ENCODE results near the gene UNC5C. TPM values are rescaled to one million over a fixed set of nuclear protein-coding genes. Genes with fewer than 3 reads are reported as not detected.

The UNC5C gene
- total RNA-seq, 1 donor from 2014 or later = 0.39 TPM

GRCh38 chr4:95225849-95226248, 322.9 kb downstream of the UNC5C start:
- no peaks in the 10 kb centered on the region for H3K79me2 ChIP-seq (ENCODE audit: low read depth)
- no peaks in the 10 kb centered on the region for H3K36me3 ChIP-seq
- H3K9me3 ChIP-seq (ENCODE audit: low read depth) = no peaks in the 10 kb centered on the region
- peak overlapping the region; percentile 82 for H2AFZ ChIP-seq (replicated peaks)
- Mint-ChIP-seq H3K4me1 (peaks cover 24% of the 10 kb centered on the region), H3K27ac (peak overlapping the region; percentile 77), H3K27me3 (ENCODE audit: insufficient read depth, low read depth) (no peaks in the 10 kb centered on the region), H3K9me3 (peaks cover 2% of the 10 kb centered on the region), H3K36me3 (peaks cover 13% of the 10 kb centered on the region), H3K4me3 (no peak overlapping the region)
- H3K27me3 ChIP-seq = no peaks in the 10 kb centered on the region
- TF ChIP-seq EZH2 (IDR thresholded peaks at IDR 0.05) (no peak), EZH2phosphoT487 (IDR thresholded peaks at IDR 0.05) (no peak), CTCF (IDR thresholded peaks at IDR 0.05) (no peak)
- no peak overlapping the region for H3K4me3 ChIP-seq
- H3K4me1 ChIP-seq = peaks cover 6% of the 10 kb centered on the region
- DNase-seq (ENCODE audit: low spot score) = no peak
- no peak overlapping the region for H3K9ac ChIP-seq
- no peaks in the 10 kb centered on the region for H4K20me1 ChIP-seq (ENCODE audit: low read depth)
- H3F3A ChIP-seq (ENCODE audit: low read depth) = no peaks in the 10 kb centered on the region
- no peak overlapping the region for H3K27ac ChIP-seq
- peak overlapping the region; percentile 22 for H3K4me2 ChIP-seq

- H2AFZ ChIP-seq (replicated peaks) = no peak overlapping the region
- Mint-ChIP-seq H3K27me3 (ENCODE audit: insufficient read depth, low read depth) (no peaks in the 10 kb centered on the region), H3K27ac (no peak overlapping the region), H3K4me1 (peaks cover 27% of the 10 kb centered on the region), H3K9me3 (no peaks in the 10 kb centered on the region), H3K4me3 (no peak overlapping the region), H3K36me3 (peaks cover 21% of the 10 kb centered on the region)
- H3K9me3 ChIP-seq (ENCODE audit: low read depth) = no peaks in the 10 kb centered on the region
- TF ChIP-seq CTCF (IDR thresholded peaks at IDR 0.05) = no peak
- no peak for TF ChIP-seq EZH2phosphoT487 (IDR thresholded peaks at IDR 0.05)
- no peak for DNase-seq (ENCODE audit: low spot score)
- H3K4me1 ChIP-seq = peaks cover 6% of the 10 kb centered on the region
- no peak overlapping the region for H3K4me2 ChIP-seq
- H3K9ac ChIP-seq = no peak overlapping the region
- no peaks in the 10 kb centered on the region for H4K20me1 ChIP-seq (ENCODE audit: low read depth)
- no peaks in the 10 kb centered on the region for H3K36me3 ChIP-seq
- no peak overlapping the region for H3K4me3 ChIP-seq
- H3K27me3 ChIP-seq = no peaks in the 10 kb centered on the region
- H3F3A ChIP-seq (ENCODE audit: low read depth) = no peaks in the 10 kb centered on the region
- no peak overlapping the region for H3K27ac ChIP-seq
- H3K79me2 ChIP-seq (ENCODE audit: low read depth) = no peaks in the 10 kb centered on the region
Observed at GRCh38 chr4:95224402-95224801, 324.4 kb downstream of the UNC5C start.

- no peak overlapping the region for H3K27ac Mint-ChIP-seq
Observed at GRCh38 chr4:95220205-95221175, 328.3 kb downstream of the UNC5C start.

More at GRCh38 chr4:95220205-95221175, 328.3 kb downstream of the UNC5C start:
- no peak for TF ChIP-seq CTCF (IDR thresholded peaks at IDR 0.05)
- no peak for TF ChIP-seq EZH2 (IDR thresholded peaks at IDR 0.05)
- no peak for TF ChIP-seq EZH2phosphoT487 (IDR thresholded peaks at IDR 0.05)
- no peaks in the 10 kb centered on the region for H3K4me1 ChIP-seq
- DNase-seq (ENCODE audit: low spot score) = no peak
- Mint-ChIP-seq H3K27me3 (ENCODE audit: insufficient read depth, low read depth) (no peaks in the 10 kb centered on the region), H3K4me1 (peaks cover 32% of the 10 kb centered on the region), H3K9me3 (no peaks in the 10 kb centered on the region), H3K4me3 (no peak overlapping the region), H3K36me3 (peaks cover 45% of the 10 kb centered on the region)
- H3K4me2 ChIP-seq = no peak overlapping the region
- H2AFZ ChIP-seq (replicated peaks) = no peak overlapping the region
- H4K20me1 ChIP-seq (ENCODE audit: low read depth) = no peaks in the 10 kb centered on the region
- H3F3A ChIP-seq (ENCODE audit: low read depth) = no peaks in the 10 kb centered on the region
- no peak overlapping the region for H3K4me3 ChIP-seq
- H3K27ac ChIP-seq = no peak overlapping the region
- no peak overlapping the region for H3K9ac ChIP-seq
- no peaks in the 10 kb centered on the region for H3K36me3 ChIP-seq
- no peaks in the 10 kb centered on the region for H3K79me2 ChIP-seq (ENCODE audit: low read depth)
- no peaks in the 10 kb centered on the region for H3K27me3 ChIP-seq
- H3K9me3 ChIP-seq (ENCODE audit: low read depth) = no peaks in the 10 kb centered on the region

All from neural progenitor cell (in vitro differentiated cells).